GM18498 (cell line): ENCODE measurements around the gene RAB30.

Source experiments
- ATAC-seq: cut with Tn5 transposase; IDR thresholded peaks from one replicate; pipeline ENCODE4 v1.9.1; 2021; ENCODE audit warnings: mild to moderate bottlenecking, moderate library complexity; ENCODE audit not compliant: unreplicated experiment

Gene RAB30

DNA sequence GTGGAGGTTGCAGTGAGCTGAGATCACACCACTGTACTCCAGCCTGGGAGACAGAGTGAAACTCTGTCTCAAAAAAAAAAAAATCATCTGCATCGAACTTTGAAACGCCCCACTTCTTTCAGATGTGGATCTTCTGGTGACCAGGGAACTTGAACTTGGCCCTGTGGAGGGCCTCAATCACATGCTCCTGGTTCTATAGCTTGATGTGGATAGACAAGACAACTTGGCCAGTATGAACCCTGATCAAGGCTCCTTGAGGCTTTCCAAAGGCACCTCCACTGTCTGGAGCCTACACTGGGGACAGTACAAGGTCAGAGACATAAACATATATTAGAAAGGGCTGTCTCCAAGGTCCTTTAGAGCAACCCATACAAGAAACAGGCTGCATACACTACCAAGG, 30.6 kb downstream of the RAB30 start:
- ATAC-seq, result no peak

GRCh38 chr11:83039566-83039965, 32.1 kb downstream of the RAB30 start:
- no peak for ATAC-seq

DNA sequence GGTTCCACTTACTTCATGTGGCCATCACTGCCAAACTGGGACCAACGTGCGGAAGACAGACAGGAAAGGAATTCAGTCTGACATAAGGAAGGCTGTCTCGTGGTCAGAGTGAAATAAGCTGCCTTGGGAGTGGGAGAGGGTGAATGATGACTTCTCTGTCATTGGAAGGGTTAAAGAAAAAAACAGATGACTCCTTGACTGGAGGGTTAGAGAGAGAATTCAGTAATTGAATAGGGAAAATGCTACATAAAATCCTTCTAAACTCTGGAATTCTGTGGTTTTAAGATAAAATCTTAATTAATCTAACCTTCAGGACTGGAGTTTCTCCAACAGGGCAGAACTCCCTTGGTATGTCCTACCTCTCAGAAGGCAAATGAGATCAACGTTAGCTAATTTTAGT, 33.8 kb downstream of the RAB30 start:
- no peak for ATAC-seq

GRCh38 chr11:83036701-83037100, 35.0 kb downstream of the RAB30 start:
- ATAC-seq, result no peak

GRCh38 chr11:83035070-83035854, 36.4 kb downstream of the RAB30 start:
- peak; percentile 47 for ATAC-seq

DNA sequence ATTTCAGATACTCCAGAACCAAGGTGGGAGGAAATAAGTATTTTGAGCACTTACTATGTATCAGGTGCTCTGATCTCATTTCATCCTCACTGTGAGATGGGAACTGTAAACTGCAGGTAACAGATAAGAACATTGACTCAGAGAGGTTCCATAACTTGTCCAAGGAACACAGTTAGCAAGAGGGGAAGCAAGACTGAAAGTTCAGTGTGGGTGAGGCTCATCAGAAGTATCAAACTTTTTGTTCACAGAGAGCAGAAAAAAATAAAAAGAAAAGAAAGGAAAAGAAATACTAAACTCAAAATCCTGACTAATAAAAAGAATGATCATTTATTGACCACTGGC, 37.1 kb downstream of the RAB30 start:
- ATAC-seq, result no peak

DNA sequence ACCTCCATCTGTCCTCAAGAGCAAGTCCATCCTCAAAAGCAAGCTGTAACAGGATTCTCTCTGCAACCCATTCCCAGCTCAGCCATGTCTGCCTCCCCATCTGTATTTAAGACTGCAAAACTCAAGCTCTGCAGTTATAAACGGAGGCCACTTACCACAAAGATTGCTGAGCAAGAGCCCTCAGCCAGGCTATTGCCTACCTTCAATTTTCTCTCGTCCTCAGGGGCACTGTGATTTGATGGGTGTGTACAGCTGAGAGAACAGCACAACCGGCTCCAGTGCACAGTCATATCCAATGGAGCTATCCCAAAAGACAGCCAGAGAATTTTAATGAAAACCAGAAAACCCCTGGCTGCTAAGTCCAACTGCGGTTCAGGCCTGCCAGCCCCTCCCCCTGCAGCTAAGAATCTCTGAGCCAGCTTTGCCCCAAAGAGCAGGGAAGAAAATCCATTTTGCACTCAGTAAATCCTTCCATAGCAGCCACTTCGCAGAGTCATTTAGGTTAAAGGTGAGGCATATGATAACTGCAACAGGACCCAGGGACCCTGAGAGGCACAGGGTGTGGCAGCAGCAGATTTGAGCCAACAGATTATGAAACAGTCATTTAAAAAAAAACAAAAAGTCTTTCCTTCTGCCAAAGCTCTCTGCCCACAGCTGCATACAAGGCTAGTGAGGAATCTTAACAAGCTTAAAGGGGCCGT, 37.6 kb downstream of the RAB30 start:
- no peak for ATAC-seq

DNA sequence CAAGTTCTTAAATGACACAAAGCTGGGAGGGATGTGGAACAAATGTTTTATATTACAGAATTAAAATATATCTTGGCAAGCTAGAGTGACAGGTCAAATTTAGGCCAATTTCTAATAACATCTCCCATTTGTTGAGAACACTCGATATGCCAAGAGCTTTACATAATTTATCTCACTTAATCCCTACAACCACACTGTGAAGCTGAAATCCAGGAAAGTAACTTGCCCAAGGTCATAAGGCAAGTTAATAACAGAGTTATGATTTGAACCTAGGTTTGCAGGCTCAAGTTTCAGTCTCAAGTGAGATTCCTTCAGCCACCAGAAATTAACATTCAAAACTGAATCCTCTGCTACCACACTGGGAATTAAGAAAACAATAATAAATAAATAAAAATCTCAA, 38.3 kb downstream of the RAB30 start:
- ATAC-seq, result no peak

- no peak for ATAC-seq
Observed at GRCh38 chr11:83031127-83031526, 40.6 kb downstream of the RAB30 start.

DNA sequence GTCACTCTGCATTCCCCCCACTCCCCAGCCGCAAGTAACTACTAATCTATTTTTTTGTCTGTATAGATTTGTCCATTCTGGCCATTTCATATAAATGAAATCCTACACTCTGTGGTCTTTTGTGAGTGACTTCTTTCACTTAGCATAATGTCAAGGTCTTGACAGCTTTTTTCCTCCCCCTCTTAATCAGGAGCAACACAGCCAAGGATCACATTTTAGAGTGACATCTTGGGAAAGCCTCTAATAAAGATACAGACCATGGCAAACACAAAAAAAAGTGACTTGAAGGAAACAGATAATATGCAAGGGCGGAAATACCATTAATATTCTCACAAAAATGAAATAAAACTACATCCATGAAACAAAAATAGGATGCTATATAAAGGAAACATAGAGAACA, 43.9 kb downstream of the RAB30 start:
- no peak for ATAC-seq

DNA sequence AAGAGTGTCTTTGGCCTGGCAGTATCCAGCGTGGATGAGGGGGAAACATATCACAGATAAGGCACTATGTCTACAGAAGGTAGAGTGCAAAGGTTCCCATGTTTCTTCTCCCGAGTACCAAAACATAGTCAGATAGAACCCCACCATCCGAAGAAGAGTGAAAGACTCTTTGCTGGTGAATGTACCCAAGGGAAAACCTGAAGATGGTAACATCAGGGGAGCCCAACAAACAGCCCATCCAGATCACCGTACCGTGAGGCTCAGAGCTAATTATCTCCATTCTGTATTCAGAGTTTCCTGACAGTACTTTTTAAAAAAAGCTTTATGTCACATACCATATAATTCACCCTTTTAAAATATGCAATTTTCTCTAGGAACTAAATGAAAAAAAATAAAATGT, 44.4 kb downstream of the RAB30 start:
- ATAC-seq, result no peak

GRCh38 chr11:83026229-83026628, 45.5 kb downstream of the RAB30 start:
- ATAC-seq, result no peak

GRCh38 chr11:83025267-83025704, 46.4 kb downstream of the RAB30 start:
- ATAC-seq, result no peak

DNA sequence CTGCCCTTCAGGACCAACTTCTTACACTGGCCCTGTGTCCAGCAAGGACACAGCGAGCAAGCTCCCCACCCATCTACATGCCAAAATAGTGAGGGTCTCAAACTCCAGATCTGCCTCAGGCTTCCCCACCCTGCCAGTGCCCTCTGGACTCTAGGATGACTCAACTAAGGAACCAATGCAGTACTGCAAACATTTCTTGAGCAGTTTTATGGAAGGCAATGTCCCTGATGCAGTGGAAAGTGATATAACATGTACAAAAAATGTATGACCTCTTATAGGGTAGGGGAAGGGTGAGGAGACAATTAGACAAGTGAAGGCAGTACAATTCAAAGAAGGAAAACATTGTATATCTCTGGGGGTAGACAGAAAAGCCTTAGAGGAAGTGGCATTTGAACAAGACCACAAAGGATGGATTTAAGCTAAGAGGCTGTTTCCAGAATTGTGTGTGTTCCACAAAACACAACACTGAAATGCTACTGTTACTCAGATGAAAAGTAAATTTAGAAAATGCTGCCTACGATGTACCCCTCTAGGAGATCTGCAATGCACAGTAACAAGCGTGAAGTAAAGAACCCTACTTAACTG, 47.3 kb downstream of the RAB30 start:
- ATAC-seq, result no peak

- peak; percentile 68 for ATAC-seq
Observed at GRCh38 chr11:83023410-83023809, 48.3 kb downstream of the RAB30 start.

GRCh38 chr11:83021780-83022125, 49.9 kb downstream of the RAB30 start:
- ATAC-seq, result no peak

GRCh38 chr11:83020942-83021779, 50.5 kb downstream of the RAB30 start:
- ATAC-seq, result no peak

- ATAC-seq, result no peak
Observed at GRCh38 chr11:83019888-83020579, 51.7 kb downstream of the RAB30 start.

DNA sequence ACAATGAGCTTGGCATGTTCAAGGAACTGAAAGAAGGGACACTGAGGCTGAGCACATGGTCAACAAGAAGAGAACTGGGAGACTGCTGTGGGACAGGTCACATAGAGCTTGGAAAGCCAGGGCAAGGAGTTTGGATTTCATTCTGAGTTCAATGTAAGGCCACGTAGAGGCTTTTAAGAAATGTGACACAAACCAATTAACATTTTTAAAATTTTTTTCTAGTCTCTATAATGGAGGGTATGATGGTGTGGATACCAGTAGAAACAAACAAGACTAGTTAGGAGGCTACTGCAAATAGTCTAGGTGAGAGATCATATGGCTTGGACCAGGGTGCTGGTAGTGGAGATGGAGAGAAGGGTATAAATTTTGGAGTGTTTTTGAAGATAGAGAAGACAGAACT, 56.7 kb downstream of the RAB30 start:
- no peak for ATAC-seq

DNA sequence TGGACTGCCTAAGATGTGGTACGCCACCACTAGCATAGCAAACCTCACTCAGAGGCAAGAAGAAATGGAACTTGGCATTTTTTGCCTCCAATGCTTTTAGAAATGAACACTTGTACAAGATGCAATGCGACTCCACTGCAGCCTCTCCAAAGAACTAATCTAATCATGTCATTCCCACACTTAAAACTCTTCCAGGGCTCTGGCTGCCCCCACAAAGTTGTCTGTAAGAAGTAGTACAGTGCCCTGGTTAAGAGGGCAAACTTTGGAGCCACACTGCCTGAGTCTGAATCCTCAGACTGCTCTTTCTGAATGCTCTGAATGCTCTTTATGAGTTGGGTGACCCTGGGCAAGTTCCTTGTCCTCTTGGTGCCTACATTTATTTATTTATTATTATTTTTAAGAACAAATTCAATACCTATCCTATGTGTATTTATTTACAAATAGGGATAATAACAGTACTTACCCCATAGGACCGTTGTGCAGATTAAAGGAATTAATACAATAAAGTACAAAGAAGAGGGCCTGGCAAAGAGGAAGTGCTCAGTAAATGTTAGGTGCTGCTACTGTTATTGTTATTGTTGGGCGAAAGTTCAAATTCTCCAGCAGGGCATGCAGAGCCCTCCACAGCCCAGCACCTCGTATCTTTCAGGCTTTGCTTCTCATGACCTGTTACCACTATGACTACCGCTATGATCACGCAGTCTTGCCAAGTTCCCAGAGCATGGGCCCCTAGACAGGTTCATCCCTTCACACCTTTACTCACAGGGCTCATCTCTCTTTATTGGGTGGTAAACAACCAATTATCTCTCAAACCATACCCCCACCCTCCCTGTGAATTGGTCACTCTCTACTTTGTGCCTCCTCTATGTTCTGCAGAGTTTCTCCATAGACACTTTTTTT, 59.3 kb downstream of the RAB30 start:
- ATAC-seq, result no peak
